Erythroblast (primary cell): ENCODE results near the gene LDLRAD2.
"Not testable (repeated sequence)": the region's sequence is repeated elsewhere in the genome, so short reads cannot be mapped to it uniquely, and the experiment has no call there.

Experiments
- DNase-seq, 2 experiments: peaks; one replicate each; lab custom pipeline; 2025; lab: John Stamatoyannopoulos, UW
- GATA1 ChIP-seq: IDR thresholded peaks from 2 replicates; pipeline ENCODE4 v1.6.1; 2011; ENCODE audit warnings: low read depth, mild to moderate bottlenecking, control low read depth, low read length, moderate library complexity
- POLR2A ChIP-seq: IDR thresholded peaks from 2 replicates; pipeline ENCODE4 v1.6.1; 2011; ENCODE audit warnings: mild to moderate bottlenecking, low read length

Gene LDLRAD2

DNA sequence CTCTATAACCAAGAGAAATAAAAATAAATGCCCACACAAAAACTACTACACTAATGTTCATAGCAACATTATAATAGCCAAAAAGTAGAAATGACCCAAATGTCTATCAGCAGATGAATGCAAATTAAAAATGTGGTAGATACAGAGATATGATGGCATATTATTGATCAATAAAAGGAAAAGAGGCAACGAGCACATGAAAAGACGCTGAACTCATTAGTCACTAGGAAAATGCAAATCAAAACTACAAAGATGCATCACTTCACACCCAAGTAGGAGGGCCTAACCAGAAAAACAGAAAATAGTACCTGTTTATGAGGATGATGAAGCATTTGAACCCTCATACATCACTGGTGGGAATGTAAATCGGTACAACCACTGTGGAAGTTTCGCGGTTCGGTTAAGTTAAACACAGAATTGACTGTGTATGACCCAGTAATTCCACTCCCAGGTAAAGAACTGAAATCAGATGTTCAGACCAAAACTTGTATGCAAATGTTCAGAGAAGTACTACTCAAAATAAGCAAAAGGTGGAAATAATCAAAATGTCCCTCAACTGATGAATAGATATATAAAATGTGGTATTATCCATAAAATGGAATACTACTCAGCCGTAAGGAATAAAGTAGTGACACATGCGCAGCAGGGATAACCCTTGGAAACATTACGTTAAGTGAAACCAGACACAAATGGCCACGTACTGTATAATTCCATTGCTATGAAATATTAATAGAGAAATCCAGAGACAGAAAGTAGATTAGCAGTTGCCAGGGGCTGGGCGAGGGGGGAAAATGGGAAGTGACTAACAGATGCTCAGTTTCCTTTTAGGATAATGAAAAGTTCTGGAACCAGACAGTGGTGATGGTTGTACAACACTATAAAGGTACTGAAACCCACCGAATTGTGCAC lies 32.2 kb upstream of the LDLRAD2 start:
- TF ChIP-seq POLR2A (no peak), GATA1 (no peak)
- no peak for DNase-seq

DNA sequence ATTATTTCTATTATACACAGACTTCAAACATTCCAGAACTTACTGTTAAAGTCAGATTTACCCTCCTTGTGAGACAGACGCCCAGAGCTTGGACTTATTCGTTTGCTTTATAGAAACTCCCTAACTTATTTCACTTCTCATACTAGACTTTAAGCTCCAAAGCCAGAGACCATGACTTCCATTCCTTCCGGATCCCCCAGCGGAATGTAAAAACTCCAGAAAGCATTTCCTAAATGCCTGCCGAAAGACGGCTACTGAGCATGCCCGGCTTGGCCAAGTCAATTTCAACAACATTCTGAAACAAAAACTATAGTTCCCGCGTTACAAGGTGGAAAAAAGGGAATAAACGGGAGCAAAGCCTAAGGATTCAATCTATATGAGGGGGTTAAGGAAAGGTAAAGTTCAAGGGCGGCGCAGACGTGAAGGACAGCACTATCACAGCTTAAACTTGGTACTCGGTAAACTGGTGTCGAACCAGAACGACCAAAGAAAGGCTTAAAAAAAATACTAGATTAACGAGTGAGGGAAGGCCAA lies 30.2 kb upstream of the LDLRAD2 start:
- DNase-seq, result no peak
- TF ChIP-seq GATA1 (no peak), POLR2A (no peak)

DNA sequence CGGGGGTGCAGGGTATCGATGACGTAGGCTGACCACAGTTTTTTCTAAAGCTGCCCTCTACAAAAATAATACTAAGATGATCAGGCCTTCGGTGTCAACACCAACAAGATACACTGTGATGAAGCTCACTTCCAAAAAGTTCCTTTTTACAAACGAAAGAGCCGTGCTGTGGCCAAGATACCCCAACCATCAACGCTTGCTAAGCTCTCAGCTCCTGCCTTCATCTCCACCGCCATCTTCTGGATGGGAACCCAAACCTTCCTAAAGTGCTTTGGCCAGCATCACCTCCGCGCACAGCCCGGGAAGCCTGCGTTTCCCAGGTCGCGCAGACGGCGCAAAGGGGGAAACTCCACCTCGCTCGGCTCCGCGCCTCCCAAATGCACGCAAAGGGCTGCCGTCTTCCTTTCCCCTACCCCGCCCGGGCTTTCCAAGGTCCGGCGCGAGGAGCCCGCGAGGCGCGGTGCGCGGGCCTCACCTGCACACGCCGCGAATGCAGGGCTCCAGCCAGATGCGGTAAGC lies 29.7 kb upstream of the LDLRAD2 start:
- TF ChIP-seq GATA1, result no peak
- no peak for TF ChIP-seq POLR2A

DNA sequence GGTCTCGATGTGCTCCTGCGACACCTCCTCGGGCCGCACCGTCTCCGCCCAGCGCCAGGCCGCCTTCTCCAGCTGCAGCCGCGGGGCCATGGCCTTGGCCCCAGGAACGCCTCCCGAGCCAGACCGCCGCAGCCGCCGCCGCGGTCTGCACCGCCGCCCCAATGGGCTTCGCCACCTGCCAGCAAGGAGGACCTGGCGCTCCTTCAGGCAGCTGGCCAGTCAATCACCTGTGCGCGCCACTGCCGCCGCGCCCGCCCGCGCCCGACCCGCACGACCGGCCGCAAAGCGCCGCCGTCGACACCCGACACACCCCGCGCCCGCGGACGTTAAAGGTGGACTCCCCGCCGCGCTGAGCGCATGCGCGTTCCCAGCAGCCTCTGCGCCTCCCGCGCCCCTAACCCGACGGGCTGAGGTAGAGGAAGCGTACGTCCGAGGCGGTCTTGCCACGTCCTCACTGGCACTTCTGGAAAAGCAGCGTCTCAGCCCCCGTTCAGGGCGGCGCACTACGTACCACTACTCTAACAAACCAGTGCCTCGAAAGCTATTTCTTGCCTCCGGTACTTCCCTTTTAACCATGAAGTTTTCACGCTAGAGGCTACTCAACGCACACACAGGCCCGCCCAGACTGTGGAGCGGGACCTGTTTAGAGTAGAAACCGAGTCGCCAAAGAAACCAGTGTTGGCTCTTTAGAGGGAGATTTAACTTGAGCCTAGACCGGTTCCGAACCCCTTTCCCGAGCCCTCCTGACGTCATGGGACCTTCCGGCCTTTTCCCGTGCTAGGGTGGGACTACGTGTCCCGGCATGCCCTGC lies 29.0 kb upstream of the LDLRAD2 start, which contains the start of gene USP48:
Gene USP48 (minus strand): TSS at position 282 of the 811 bp plus-strand sequence. CDS start 192 bp downstream, at position 90.
- DNase-seq, result peak; percentile 98 to 99
- TF ChIP-seq POLR2A (peak; percentile 100), GATA1 (no peak)

More for the DNA sequence above, 29.7 kb upstream of the LDLRAD2 start:
- peak in 1 of 2 experiments; percentile 87 for DNase-seq

DNA sequence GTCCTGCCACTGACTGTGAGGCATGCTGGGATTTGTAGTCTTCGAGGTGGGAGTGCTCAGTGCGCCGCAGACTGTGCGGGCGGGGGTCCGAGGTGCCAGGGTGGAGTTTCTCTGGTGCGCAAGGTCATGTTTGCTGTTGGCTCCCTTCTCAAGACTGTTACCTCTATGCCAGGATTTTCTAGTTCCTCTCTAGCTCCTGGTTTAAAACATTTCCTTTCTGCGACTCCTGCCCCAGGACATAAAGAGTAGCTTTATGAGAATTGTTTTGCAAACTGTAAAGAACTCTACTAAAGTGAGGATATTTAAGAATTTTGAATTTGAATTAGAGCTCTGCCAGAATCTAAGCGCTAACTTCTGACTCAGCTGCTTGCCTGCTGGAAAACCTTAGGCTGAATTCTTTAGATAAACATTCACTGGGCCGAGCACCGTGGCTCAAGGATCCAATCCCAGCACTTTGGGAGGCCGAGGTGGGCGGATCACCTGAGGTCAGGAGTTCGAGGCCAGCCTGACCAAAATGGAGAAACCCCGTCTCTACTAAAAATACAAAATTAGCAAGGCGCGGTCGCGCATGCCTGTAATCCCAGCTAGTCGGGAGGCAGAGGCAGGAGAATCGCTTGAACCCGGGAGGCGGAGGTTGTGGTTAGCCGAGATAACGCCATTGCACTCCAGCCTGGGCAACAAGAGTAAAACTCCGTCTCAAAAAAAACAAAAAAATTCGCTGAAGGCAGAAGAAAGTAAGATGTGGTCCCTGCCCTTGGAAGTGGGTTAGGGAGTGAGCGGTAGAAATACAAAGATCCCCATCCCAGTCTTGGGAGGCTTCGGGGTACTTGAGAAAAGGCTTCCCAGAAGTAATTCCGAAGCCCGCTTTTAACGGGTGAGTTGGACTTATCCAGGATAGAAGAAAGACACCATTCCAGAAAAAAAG lies 28.1 kb upstream of the LDLRAD2 start:
- peak in 1 of 2 experiments; percentile 98 for DNase-seq

DNA sequence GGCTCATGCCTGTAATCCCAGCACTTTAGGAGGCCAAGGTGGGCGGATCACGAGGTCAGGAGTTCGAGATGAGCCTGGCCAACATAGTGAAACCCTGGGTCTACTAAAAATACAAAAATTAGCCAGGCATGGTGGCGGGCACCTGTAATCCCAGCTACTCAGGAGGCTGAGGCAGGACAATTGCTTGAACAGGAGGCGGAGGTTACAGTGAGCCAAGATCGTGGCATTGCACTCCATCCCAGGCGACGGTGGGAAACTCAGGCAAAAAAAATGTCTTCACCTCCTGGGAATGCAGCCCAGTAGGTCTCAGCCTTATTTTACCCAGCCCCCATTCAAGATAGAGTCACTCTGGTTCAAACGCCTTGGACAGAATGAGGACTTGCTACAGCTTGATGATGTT lies 26.3 kb upstream of the LDLRAD2 start:
- DNase-seq, result not testable (repeated sequence)

More for the DNA sequence above, 28.1 kb upstream of the LDLRAD2 start:
- TF ChIP-seq POLR2A (no peak), GATA1 (no peak)

DNA sequence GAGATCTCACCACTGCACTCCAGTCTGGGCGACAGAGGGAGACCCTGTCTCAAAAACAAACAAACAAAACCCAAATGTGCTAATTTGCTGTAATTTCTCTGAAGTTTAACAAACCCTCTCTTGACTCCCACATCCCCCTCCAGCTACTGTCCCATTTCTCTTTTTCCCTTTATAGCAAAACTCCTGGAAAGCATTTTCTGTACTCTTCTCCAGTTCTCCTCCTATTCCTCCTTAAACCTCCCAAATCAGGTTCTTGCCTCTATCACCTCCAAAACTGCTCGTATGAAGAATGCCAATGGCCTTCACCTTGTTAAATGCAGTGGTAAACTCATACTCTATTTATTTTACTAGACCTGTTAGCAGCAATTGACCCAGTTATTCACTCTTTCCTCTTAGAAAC lies 25.4 kb upstream of the LDLRAD2 start:
- DNase-seq, result no peak
- no peak for TF ChIP-seq POLR2A
- TF ChIP-seq GATA1, result no peak

DNA sequence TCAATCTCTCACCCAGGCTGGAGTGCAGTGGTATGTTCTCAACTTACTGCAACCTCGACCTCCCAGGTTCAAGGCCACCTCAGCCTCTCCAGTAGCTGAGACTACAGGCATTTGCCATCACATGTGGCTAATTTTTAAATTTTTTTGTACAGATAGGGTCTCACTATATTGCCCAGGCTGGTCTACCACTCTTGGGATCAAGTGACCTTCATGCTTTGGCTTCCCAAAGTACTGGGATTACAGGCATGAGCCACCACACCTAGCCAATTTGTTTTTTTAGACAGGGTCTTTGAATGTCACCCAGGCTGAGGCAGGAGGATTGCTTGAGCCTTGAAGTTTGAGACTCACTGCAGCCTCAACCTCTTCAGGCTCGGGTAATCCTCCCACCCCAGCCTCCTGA lies 19.0 kb upstream of the LDLRAD2 start:
- no peak for DNase-seq
- TF ChIP-seq POLR2A, result no peak
- TF ChIP-seq GATA1, result no peak

DNA sequence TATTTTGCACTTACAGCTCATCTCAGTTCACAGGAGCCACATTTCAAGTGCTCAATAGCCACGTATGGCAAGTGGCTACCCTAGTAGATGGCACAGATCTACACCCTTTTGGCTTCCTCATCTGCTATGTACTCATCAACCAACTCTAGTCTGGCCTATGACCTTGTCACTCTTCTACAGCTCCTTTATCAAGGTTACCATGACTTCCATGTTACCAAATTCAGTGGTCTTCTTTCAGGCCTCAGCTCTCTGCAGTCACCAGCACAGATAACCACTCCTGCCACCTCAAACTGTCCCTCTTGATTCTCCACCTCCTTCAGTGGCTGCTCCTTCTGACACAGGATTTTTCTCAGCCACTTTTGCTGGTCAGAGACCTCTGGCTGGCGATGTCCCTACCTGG lies 17.4 kb upstream of the LDLRAD2 start:
- DNase-seq, result no peak
- TF ChIP-seq POLR2A (no peak), GATA1 (no peak)

DNA sequence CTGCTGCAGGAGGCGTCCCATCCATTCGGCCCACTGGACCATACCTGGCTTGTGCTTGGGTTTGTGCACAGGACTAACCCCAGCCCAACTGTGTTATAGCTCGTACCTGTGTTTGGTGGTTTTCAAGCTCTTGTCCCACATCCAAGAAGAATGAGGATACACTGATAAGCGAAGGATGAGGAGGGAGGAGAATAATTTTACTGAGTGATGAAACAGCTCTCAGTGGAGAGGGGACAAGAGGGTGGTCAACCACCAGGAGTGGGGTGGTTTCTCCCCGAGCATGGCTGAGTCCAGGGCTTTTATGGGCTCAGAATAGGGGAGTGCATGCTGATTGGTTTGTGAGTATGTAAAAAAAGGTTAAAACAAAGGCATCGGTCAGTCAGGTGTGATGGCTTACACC lies 17.0 kb upstream of the LDLRAD2 start:
- peak in 1 of 2 experiments; percentile 36 for DNase-seq
- TF ChIP-seq GATA1 (no peak), POLR2A (no peak)

DNA sequence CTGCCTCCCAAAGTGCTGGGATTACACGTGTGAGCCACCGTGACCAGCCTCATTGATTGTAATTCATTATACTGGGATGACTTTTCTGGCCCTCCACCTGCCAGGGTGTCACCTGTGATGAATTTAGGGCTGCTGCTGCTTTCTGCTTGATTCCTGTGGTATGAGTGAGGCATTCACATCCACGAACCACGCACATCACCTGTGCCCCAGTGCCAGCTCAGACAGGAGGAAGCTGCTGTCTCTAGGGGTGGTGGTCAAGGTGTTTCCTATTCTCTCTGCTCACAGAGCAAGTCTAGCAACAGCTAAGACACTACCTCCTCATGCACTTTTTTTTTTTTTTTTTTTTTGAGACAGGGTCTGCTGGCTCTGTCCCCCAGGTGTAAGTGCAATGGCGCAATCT lies 12.3 kb upstream of the LDLRAD2 start:
- TF ChIP-seq GATA1 (no peak), POLR2A (no peak)
- DNase-seq, result no peak

DNA sequence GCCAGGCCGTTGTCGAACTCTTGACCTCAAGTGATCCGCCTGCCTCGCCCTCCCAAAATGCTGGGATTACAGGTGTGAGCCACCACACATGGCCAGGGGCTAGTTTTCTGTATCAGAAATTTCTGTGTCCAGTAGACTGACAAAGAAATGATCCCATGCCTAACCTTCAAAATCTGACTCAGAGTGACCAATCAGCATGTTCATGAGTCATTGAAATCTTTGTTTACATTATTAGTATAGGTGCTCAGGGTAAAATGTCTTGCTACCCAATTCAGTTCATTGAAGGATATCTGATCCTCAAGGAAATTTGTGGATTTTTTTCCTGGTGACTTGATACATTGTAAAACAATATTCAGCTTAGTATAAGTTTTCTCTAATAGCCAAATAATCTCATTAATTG lies 11.0 kb upstream of the LDLRAD2 start:
- TF ChIP-seq POLR2A, result no peak
- TF ChIP-seq GATA1, result no peak
- DNase-seq, result no peak

DNA sequence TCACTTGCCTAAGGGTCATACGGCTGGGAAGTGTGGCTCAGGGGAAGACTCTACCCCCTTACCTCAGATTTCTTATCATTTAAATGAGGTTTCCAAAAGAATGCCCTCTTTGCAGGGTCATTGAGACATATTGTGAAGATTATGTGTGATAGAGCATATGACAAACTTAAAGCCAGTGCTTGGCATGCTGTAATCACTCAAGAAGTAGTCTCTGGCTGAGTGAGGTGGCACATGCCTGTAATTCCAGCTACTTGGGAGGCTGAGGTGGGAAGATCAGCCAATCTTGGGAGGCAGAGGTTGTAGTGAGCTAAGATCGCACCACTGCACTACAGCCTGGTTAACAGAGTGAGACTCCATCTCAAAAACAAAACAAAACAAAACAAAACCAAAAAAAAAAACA lies 7.5 kb upstream of the LDLRAD2 start:
- no peak for DNase-seq
- TF ChIP-seq GATA1 (no peak), POLR2A (no peak)
